ENCODE results near the gene PDK2. TPM values are rescaled to one million over a fixed set of nuclear protein-coding genes. Genes with fewer than 3 reads are reported as not detected.

Gene PDK2
- total and polyA plus RNA-seq, 5 donors: 149 to 219 (median 178) TPM

DNA sequence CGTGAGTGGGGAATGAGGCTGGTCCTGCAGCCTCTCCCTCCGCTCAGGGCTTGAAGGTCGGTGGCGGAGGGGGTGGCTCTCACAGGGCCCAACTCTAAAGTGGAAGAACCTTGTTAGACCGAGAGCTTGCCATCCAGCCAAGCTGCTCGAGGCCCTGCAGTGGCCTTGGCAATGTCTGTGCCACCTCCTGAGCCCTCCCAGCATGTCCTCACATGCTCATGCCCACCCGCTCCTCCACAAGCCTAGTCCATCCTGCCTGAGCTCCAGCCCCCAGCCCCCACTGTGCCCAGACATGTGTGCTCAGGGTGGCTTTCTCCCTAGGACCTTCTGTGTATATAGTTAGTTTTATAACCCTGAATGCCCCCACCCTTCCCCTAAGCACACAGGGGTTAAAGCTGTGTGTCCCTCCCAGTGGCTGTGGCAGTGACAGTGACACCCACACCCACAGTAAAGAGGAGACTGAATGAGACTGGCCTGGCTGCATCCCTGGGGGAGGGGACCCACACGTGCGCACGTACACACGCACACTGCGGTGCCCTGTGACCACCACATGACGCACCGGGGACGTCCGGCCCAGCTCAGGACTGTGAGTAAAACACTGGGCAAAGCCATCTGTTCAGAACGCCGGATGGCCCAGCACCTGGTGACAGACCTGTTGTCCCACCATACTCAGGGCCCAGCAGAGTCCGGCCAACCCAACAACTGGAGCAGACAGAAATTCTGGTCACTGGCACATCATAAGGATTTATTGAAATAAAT lies 15.6 kb downstream of the PDK2 start:
- no peaks in the 10 kb centered on the region for H3K27me3 ChIP-seq (ENCODE audit: control insufficient read depth, insufficient read depth)
- peak overlapping the region; percentile 96 for H3K27ac ChIP-seq (ENCODE audit: low read length)
- peak; percentile 59 to 68 for ATAC-seq
- 62% methylated on average over 19 of the region's 19 CpGs for WGBS
- H3K4me3 ChIP-seq (ENCODE audit: low read length): no peak overlapping the region
- H3K4me1 ChIP-seq (ENCODE audit: control insufficient read depth, insufficient read depth, low read length): peaks cover 13% of the 10 kb centered on the region
- intact Hi-C loops (cut with DNase I): loop anchor here in 2 of 4 donors (10.0 kb wide), 1 partner anchor 54 kb away; the partner anchor contains the start of gene SGCA (in 2 of the 2)
- no peaks in the 10 kb centered on the region for H3K9me3 ChIP-seq (ENCODE audit: control insufficient read depth, low read length)
- DNase-seq: peak; percentile 78 to 87 (median 84)

DNA sequence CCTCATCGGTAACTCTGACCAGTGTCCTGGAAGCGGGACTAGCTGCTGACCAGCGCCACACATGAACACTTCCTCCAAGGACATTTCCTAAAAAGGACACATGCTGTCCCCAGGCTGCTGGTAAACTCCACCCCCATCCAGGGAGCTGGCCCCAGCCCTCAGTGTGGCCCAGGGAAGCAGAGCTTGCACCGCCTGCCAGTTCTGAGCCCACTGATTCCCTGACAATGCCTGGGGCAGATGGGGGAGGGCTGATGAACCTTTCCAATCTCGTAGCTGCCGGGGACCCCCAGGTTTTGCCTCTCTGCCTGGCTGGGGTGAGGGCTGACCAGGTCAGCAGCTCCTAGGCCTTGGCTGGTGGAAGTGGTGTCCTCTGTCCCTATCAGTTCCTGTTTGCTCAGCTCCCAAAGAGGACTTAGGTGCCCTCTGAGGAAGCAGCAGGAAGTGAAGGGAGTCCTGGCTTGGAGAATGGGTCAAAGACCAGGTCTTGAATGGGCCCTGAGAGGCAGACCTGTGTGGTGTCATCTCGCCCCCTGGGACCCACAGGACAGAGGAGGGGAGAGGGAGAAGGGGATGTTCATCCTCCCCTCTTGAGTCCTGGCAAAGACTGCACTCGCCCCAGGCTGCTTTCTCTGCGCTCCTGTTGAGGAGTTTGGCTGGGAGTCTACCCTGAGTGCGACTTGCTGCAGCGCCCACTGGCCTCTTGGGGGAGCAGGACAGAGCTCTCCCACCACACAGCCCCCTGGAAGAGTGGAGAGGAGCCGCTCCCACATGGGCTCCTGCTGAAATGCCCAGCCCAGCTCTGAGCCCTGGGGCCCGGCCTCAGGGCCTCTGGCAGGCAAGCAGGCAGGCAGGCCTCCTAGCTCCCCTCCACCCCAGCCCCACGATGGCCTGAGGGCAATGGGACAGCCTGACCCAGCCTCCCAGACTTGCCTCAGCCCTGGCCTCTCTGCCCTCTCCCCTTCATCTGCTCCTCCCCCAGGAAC lies 16.8 kb downstream of the PDK2 start:
- H3K27ac ChIP-seq (ENCODE audit: low read length): peak overlapping the region; percentile 96
- intact Hi-C loops (cut with DNase I): loop anchor here in 2 of 4 donors (10.0 kb wide), 1 partner anchor 53 kb away; the partner anchor contains the start of gene SGCA (in 2 of the 2)
- ATAC-seq (peak; percentile 73 to 78), DNase-seq (peak; percentile 75 to 89 (median 89))
- peaks cover 13% of the 10 kb centered on the region for H3K4me1 ChIP-seq (ENCODE audit: control insufficient read depth, insufficient read depth, low read length)
- H3K4me3 ChIP-seq (ENCODE audit: low read length): no peak overlapping the region
- no peaks in the 10 kb centered on the region for H3K27me3 ChIP-seq (ENCODE audit: control insufficient read depth, insufficient read depth)
- WGBS: 35% methylated on average over 14 of the region's 14 CpGs
- no peaks in the 10 kb centered on the region for H3K9me3 ChIP-seq (ENCODE audit: control insufficient read depth, low read length)

DNA sequence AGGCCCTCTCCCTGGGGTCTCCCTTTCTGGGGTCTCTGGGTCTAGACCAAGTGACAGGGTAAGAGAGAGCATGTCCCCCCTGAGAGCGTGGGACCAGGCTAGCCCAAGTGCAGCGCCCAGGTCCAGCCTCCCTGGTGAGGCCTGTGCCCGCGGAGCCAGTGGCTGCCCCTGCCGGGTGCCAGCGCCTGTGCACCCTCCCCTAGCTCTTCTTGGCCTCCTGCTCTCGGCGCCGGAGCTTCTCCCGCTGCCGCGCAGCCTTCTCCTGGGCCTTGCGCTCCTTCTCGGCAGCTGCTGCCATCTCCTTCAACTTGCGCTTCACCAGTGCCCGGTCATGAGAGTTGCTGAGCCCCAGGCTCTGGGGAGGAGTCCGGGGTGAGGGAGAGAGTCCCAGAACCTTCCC lies 17.5 kb downstream of the PDK2 start:
- Histone ChIP-seq H3K27me3 (ENCODE audit: control insufficient read depth, insufficient read depth) (no peaks in the 10 kb centered on the region), H3K9me3 (ENCODE audit: control insufficient read depth, low read length) (no peaks in the 10 kb centered on the region), H3K4me1 (ENCODE audit: control insufficient read depth, insufficient read depth, low read length) (peaks cover 13% of the 10 kb centered on the region), H3K27ac (ENCODE audit: low read length) (peak overlapping the region; percentile 96), H3K4me3 (ENCODE audit: low read length) (no peak overlapping the region)
- intact Hi-C loops (cut with DNase I): loop anchor here in 2 of 4 donors (10.0 kb wide), 1 partner anchor 52 kb away; the partner anchor contains the start of gene SGCA (in 2 of the 2)
- ATAC-seq: peak; percentile 4 to 12
- DNase-seq: peak in 1 of 3 donors; percentile 77
- WGBS: 67% methylated on average over 17 of the region's 17 CpGs

DNA sequence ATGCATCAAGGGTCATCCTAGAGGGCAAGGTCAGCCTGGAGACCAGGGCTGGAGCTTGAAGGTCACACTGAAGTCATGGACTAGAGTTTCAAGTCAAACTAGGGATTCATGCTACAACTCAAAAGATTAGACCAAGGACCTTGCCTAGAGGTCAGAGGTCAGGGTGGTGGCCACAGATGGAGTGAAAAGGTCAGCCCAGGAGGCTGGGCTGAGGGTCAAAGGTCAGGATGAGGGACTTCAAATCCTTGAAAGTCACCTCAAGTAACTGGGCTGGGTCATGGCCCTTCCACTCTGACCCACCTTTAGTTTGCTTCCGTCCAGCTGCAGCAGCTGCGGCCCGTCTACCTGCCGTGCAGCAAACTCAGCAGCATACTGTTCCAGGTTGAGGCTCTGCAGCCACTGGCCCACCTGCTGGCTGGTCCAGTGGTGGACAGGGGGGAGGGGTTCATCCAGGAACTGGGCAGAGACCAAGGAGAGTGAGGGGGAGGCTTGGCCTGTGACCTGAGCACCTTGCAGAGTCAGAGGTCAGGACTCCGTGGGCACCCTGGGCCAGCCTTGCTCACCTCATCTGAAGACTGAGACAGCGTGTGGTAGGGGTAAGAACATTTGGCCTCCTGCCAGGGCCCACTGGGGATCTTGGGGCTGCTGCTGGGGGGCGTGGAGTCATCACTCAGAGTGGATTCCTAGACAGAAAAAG lies 18.6 kb downstream of the PDK2 start:
- DNase-seq: no peak
- no peak for ATAC-seq
- intact Hi-C loops (cut with DNase I): loop anchor here in 2 of 4 donors (10.0 kb wide), 1 partner anchor 51 kb away; the partner anchor contains the start of gene SGCA (in 2 of the 2)
- 80% methylated on average over 7 of the region's 7 CpGs for WGBS
- Histone ChIP-seq H3K9me3 (ENCODE audit: control insufficient read depth, low read length) (no peaks in the 10 kb centered on the region), H3K27me3 (ENCODE audit: control insufficient read depth, insufficient read depth) (no peaks in the 10 kb centered on the region), H3K27ac (ENCODE audit: low read length) (peak overlapping the region; percentile 96), H3K4me3 (ENCODE audit: low read length) (no peak overlapping the region), H3K4me1 (ENCODE audit: control insufficient read depth, insufficient read depth, low read length) (peaks cover 13% of the 10 kb centered on the region)

DNA sequence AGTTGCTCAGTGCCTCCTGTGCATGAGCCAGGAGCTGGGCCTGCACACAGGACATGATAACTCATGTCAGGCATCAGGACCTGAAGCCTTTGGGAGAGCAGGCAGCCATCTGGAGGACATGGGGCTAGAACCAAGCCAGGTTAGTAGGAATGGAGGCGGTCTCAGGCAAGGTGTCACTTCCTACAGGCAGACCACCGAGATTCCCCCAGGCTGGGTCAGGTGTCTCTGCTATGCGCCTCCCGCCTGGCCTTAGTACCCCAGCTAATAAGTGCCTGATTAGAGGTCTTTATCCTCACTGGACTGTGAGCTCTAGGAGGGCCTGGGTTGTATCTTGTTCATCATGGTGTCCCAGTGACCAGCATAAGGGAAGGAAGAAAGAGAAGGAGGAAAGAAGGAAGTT lies 19.2 kb downstream of the PDK2 start:
- H3K4me3 ChIP-seq (ENCODE audit: low read length): no peak overlapping the region
- H3K27me3 ChIP-seq (ENCODE audit: control insufficient read depth, insufficient read depth): no peaks in the 10 kb centered on the region
- H3K9me3 ChIP-seq (ENCODE audit: control insufficient read depth, low read length): no peaks in the 10 kb centered on the region
- no peak overlapping the region for H3K27ac ChIP-seq (ENCODE audit: low read length)
- DNase-seq (no peak), ATAC-seq (no peak)
- peaks cover 13% of the 10 kb centered on the region for H3K4me1 ChIP-seq (ENCODE audit: control insufficient read depth, insufficient read depth, low read length)
- intact Hi-C loops (cut with DNase I): loop anchor here in 2 of 4 donors (10.0 kb wide), 1 partner anchor 50 kb away; the partner anchor contains the start of gene SGCA (in 2 of the 2)
- WGBS: 83% methylated on average over 4 of the region's 4 CpGs

DNA sequence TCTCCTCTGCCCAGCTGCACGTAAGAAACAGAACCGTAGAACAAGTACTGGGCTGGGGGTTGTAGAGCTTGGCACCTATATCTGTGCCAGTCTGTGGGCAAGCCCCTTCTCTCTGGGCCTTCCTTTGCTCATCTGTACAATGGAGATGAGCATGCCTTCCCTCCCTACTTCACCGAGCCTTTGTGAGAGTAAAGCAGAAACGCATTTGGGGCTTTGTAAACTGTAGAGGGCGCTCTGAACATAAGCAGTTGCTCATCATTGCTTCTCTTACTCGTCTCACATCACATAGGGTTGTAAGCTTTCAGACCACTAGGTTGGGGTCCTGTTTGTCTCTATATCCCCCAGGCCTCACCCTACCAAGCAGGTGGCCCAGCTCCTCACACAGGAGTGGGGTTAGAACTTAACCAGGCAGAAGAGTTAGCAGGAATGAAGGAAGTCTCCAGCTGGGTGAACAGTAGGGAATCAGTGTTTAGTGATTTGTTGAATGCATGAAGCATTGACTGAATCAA lies 19.8 kb downstream of the PDK2 start:
- Histone ChIP-seq H3K9me3 (ENCODE audit: control insufficient read depth, low read length) (no peaks in the 10 kb centered on the region), H3K4me3 (ENCODE audit: low read length) (no peak overlapping the region), H3K4me1 (ENCODE audit: control insufficient read depth, insufficient read depth, low read length) (peaks cover 13% of the 10 kb centered on the region), H3K27ac (ENCODE audit: low read length) (no peak overlapping the region), H3K27me3 (ENCODE audit: control insufficient read depth, insufficient read depth) (no peaks in the 10 kb centered on the region)
- DNase-seq (no peak), ATAC-seq (no peak)
- 23% methylated on average over 6 of the region's 6 CpGs for WGBS
- intact Hi-C loops (cut with DNase I): loop anchor here in 3 of 4 donors (5.0 to 10.0 kb wide), 2 partner anchors 50 to 52 kb away; partner anchors contain the start of gene SGCA (in 3 of the 3)

DNA sequence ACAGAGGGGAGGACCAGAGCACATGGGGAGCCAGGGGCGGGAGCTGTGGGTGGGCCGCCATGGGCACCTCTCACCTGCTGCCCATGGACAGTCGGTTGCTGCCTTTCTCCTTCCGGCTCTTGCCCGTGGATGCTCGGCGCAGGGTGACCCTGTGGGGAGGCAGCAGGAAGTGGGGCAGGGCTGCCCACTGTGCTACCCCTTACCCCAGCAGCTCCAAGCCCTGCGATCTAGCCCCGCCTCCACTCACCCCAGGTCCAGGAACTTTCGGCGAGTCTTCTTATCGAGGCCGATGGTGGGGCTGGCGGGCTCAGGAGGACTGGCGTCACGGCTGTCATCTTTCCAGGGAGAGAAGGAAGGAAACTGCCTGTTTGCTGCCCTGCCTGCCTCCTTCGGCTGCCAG lies 20.6 kb downstream of the PDK2 start:
- WGBS: 49% methylated on average over 17 of the region's 17 CpGs
- DNase-seq (peak; percentile 62 to 81 (median 76)), ATAC-seq (peak in 1 of 2 donors; percentile 4)
- Histone ChIP-seq H3K9me3 (ENCODE audit: control insufficient read depth, low read length) (no peaks in the 10 kb centered on the region), H3K4me1 (ENCODE audit: control insufficient read depth, insufficient read depth, low read length) (peaks cover 13% of the 10 kb centered on the region), H3K4me3 (ENCODE audit: low read length) (no peak overlapping the region), H3K27ac (ENCODE audit: low read length) (no peak overlapping the region), H3K27me3 (ENCODE audit: control insufficient read depth, insufficient read depth) (no peaks in the 10 kb centered on the region)
- intact Hi-C loops (cut with DNase I): loop anchor here in 3 of 4 donors (5.0 to 10.0 kb wide), 2 partner anchors 49 to 52 kb away; partner anchors contain the start of gene SGCA (in 3 of the 3)

DNA sequence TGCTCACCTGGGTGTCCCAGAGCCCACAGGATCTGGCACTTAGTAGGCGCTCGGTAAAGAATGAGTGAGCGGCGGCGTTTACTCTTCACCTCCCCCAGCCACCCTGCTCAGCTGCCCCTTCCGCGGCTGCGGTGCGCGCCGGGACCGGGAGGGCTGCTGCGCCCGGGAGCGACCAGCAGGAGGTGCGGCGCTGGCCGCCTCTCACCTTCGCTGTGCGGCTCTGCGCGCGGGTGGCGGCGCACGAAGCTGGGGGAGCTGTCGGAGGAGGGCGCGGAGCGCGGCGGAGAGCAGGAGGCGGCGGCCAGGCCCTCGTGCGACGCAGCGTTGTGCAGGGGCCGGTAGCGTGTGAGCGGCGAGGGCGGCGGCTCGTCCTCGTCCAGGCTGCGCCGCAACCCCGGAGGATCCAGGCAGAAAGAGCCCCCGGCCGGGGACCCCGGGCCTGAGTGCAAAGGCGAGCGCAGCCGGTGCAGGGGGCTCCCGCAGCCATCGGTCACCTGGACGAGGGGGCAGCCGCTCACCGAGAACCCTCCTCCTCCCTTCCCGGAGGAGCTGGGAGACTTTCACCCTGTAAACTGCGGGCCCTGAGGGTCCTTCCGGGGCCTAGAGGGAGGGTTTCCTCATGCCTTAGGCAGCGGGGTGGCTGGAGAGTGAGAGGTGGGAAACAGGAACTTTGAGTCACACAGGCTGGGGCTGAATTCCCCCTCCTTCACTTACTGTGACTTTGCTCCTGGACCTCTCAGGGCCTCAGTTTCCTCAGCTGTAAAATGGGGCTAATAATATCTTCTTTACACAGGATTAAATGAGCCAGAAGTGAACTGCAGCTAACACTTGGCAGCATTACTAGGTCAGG lies 22.3 kb downstream of the PDK2 start:
- intact Hi-C loops (cut with DNase I): loop anchor here in 3 of 4 donors (5.0 to 10.0 kb wide), 2 partner anchors 47 to 50 kb away; partner anchors contain the start of gene SGCA (in 3 of the 3)
- DNase-seq (peak; percentile 64 to 85 (median 84)), ATAC-seq (peak; percentile 58 to 66)
- H3K4me1 ChIP-seq (ENCODE audit: control insufficient read depth, insufficient read depth, low read length): peaks cover 2% of the 10 kb centered on the region
- H3K9me3 ChIP-seq (ENCODE audit: control insufficient read depth, low read length): no peaks in the 10 kb centered on the region
- WGBS: 16% methylated on average over 64 of the region's 64 CpGs
- no peak overlapping the region for H3K27ac ChIP-seq (ENCODE audit: low read length)
- H3K27me3 ChIP-seq (ENCODE audit: control insufficient read depth, insufficient read depth): no peaks in the 10 kb centered on the region
- no peak overlapping the region for H3K4me3 ChIP-seq (ENCODE audit: low read length)

DNA sequence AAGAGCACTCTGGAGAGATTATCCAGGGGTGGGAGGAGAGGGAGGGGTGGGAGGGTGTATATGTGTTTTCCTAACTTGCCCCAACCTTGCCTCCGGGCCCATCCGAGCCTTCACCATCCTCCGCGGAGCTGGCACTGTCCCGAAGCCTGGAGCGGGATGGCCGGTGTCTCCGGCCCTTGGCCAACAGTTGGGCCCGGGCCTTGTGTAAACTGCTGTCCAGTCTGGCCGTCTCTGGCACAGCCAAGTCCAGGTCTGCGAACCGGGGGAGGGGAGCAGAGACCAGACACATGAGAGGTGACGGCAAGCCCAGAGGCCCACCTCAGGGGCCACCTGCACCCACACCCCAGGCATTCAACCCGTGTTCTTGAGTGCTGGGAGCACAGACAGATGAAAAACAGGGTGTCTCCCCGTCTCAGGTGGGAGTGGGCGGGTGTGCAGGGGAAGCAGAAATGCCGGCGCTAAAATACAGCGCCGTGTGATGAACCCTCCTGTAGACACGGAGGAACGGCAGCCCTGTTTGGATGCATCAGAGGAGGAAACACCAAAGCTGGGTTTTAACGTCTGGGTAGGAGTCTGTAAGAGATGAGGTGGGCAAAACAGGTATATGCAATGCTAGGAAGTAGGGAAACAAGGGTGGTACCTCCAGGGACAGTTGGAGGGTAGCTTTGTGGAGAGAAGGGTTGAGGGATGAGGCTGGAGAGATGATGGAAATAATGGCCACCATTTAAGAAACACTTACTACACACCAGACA lies 23.1 kb downstream of the PDK2 start:
- WGBS: 77% methylated on average over 23 of the region's 23 CpGs

More for the DNA sequence above, 23.1 kb downstream of the PDK2 start:
- DNase-seq (no peak), ATAC-seq (no peak)
- intact Hi-C loops (cut with DNase I): loop anchor here in 3 of 4 donors (5.0 to 10.0 kb wide), 2 partner anchors 47 to 49 kb away; partner anchors contain the start of gene SGCA (in 3 of the 3)
- H3K4me1 ChIP-seq (ENCODE audit: control insufficient read depth, insufficient read depth, low read length): no peaks in the 10 kb centered on the region
- H3K27me3 ChIP-seq (ENCODE audit: control insufficient read depth, insufficient read depth): no peaks in the 10 kb centered on the region
- H3K9me3 ChIP-seq (ENCODE audit: control insufficient read depth, low read length): no peaks in the 10 kb centered on the region
- no peak overlapping the region for H3K4me3 ChIP-seq (ENCODE audit: low read length)
- no peak overlapping the region for H3K27ac ChIP-seq (ENCODE audit: low read length)

Measured in right cardiac atrium (tissue), 5 donors.